IPS-15b (cell line): Measurements from ENCODE around the gene UBXN11.
"Not testable (repeated sequence)": the region's sequence is repeated elsewhere in the genome, so short reads cannot be mapped to it uniquely, and the experiment has no call there.

Experiments used
- H3K27me3 ChIP-seq: one replicate; pipeline ENCODE4 v1.6.1; 2013; ENCODE audit warnings: low read length; ENCODE audit not compliant: control insufficient read depth, insufficient read depth
- H3K36me3 ChIP-seq: one replicate; pipeline ENCODE4 v1.6.1; 2013; ENCODE audit warnings: low read length; ENCODE audit not compliant: control insufficient read depth, insufficient read depth
- H3K4me1 ChIP-seq: one replicate; pipeline ENCODE4 v1.6.1; 2013; ENCODE audit warnings: mild to moderate bottlenecking, low read length; ENCODE audit not compliant: control insufficient read depth, insufficient read depth
- H3K4me3 ChIP-seq: one replicate; pipeline ENCODE4 v1.5.1; 2013; ENCODE audit warnings: low read depth, low read length
- H3K9ac ChIP-seq: one replicate; pipeline ENCODE4 v1.6.1; 2013; ENCODE audit warnings: low read depth, mild to moderate bottlenecking, low read length
- H3K9me3 ChIP-seq: one replicate; pipeline ENCODE4 v1.6.1; 2013; ENCODE audit warnings: mild to moderate bottlenecking, low read length; ENCODE audit not compliant: control insufficient read depth, insufficient read depth

The UBXN11 gene

DNA sequence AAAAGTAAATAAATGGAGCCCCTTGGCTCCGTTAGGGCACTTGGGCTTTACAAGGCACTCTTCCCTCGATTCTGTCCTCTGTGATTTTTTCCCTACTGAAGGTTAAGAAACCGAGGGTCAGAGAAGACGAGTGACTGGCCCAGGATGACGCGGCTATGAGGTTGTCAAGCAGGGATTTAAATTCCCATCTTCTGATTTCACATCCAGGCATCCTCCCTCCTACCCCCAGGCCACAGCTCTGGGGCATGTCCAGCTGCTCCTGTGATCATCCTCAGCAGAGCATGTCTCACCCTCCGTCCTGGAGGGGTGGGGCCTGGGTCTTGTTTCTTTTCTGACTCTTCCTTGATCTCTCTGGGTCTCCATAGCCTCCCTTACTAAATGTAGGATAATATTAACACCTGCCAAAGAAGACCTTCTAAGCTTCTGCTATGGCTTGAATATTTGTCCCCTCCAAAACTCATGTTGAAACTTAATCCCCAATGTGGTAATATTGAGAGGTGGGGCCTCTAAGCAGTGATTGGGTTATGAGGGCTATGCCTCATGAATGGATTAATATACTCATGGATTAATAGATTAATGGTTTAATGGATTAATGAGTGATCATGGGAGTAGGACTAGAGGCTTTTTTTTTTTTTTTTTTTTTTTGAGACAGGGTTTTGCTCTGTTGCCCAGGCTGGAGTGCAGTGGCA is 42.9 kb upstream of the UBXN11 start:
- Histone ChIP-seq H3K36me3 (peaks cover 4% of the 10 kb centered on the region), H3K9me3 (no peaks in the 10 kb centered on the region), H3K4me1 (peaks cover 4% of the 10 kb centered on the region), H3K9ac (no peak overlapping the region), H3K4me3 (no peak overlapping the region), H3K27me3 (no peaks in the 10 kb centered on the region)

DNA sequence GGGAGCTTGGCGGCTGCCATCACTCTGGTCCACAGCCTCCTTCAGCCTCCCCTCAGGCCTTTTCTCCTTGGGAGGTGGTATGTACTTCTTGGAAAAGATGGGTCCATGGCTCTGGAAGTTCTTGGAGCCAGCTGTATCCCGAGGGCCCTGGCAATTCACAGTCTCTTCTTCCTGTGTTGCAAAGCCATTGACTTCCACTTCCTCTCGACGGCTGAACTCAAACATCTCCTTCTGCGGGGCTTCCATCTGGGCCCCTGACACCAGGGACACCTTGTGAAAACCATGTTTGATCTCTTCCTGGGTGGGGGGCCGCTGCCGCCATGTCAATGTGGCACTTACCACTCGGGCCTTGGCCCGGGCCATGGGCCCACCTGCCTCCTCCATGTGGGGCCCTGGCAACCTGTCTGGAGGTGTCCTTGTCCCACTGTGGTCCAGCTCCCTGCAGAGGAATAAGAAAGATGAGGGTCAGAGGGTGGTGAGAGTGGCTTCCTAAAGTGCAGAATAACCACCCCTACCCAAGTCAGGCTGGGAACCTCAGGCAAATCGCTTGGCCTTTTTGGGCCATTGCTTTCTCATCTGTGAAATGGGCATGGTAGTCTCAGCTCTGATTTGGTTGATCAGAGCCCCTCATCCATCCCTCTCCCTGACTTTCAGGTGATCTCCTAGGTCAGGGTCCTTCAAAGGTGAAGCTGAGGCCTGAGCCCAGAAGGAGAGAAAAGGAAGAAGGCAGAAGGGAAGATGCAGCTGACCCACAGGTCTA is 40.0 kb upstream of the UBXN11 start:
- Histone ChIP-seq H3K36me3 (peaks cover 4% of the 10 kb centered on the region), H3K4me3 (no peak overlapping the region), H3K4me1 (peaks cover 4% of the 10 kb centered on the region), H3K27me3 (no peaks in the 10 kb centered on the region), H3K9me3 (no peaks in the 10 kb centered on the region), H3K9ac (no peak overlapping the region)

DNA sequence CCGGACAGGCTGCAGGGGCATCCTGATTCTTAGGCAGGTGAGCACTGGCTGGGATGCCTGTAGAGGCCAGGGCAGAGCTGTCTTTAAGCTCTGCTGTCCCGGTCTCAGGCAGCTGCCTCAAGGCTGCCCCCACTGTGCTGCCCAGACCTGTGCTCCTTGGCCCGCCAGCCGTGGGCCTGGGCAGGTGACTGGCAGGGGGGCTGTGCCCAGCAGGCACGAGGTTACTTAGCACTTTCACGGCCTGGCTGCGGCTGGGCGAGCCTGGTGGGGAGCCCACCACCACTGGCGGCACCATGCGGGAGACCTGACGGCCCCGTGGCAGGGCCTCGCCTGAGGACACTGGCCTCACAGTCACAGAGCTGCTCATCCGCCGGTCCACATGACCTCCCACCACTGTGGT is 39.3 kb upstream of the UBXN11 start:
- Histone ChIP-seq H3K36me3 (peaks cover 4% of the 10 kb centered on the region), H3K4me3 (no peak overlapping the region), H3K27me3 (no peaks in the 10 kb centered on the region), H3K9ac (no peak overlapping the region), H3K9me3 (no peaks in the 10 kb centered on the region), H3K4me1 (no peaks in the 10 kb centered on the region)

DNA sequence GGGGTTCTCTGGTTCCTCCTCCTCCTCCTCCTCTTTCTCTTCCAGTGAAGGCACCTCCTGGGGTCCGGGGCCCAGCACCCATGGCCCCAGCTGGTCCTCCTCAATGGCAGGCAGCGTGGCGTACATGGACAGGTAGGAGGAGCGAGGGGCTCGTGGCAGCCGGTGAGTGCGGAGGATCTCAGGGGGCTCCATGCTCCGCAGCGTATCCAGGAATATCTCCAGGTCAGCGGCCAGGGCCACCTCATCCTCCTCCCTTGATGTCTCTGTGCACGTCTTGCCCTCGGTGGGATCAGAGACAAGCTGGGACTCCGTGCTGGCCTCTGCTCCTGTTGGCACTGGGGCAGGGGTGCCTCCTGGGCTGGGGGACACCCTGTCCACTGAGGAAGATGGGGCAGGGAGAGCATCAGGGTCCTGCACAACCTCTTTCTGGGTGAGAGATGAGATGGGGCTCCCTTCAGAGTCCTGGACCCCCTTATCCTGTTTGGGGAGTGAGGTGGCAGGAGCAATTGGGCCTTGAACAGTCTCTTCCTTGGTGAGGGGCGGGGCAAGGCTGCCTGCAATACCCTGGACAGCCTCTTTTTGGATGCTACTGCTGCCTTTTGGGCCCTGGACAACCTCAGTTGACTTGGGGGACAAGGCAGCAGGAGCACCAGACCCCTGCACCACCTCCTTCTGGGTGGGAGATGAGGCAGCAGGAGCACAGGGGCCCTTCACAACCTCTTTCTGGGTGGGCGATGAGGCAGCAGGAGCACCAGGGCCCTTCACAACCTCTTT is 37.9 kb upstream of the UBXN11 start:
- Histone ChIP-seq H3K36me3 (peaks cover 4% of the 10 kb centered on the region), H3K9ac (no peak overlapping the region), H3K4me1 (no peaks in the 10 kb centered on the region), H3K4me3 (no peak overlapping the region), H3K9me3 (no peaks in the 10 kb centered on the region), H3K27me3 (no peaks in the 10 kb centered on the region)

DNA sequence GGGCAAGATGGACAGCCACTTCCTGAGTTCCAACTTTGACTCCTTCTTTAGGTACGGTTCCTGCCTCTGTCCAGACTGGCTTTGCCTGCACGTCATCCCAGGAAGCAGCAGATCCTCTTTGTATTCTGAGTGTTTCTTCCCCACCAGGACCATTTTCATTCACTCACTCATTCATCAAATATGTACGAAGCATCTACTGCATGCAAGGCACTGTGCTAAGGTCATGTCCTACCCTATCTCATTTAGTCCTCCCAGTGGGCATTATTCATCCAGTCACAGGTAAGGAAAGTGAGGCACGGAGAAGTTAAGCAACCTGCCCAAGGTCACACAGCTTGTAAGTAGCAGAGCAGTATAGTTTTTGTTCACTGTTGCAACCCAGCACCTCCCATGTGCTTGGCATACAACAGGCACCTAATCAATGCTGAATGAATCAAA is 33.6 kb upstream of the UBXN11 start:
- H3K9ac ChIP-seq = no peak overlapping the region
- H3K36me3 ChIP-seq = no peaks in the 10 kb centered on the region
- no peaks in the 10 kb centered on the region for H3K9me3 ChIP-seq
- peaks cover 8% of the 10 kb centered on the region for H3K4me1 ChIP-seq
- peaks cover 8% of the 10 kb centered on the region for H3K27me3 ChIP-seq
- no peak overlapping the region for H3K4me3 ChIP-seq

DNA sequence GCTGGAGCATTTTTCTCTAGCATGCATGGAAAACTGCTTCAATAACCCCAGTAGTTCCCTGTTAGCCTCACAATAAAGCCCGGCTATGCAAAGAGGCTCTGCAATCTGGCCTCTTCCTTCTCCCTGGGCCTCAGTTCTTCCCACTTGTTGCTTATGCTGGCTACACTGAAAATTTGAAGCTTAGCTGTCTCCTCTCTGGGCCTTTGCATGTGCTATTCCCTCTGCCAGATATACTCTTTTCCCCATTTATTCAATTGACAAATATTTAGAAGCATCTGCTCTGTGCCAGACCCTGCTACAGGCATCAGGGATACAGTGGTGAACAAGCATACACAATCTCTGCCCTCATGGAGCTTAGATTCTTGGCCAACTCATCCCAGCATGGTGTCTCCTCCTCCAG is 32.2 kb upstream of the UBXN11 start:
- Histone ChIP-seq H3K9ac (no peak overlapping the region), H3K9me3 (no peaks in the 10 kb centered on the region), H3K36me3 (no peaks in the 10 kb centered on the region), H3K4me1 (peaks cover 8% of the 10 kb centered on the region), H3K27me3 (peaks cover 8% of the 10 kb centered on the region), H3K4me3 (no peak overlapping the region)

DNA sequence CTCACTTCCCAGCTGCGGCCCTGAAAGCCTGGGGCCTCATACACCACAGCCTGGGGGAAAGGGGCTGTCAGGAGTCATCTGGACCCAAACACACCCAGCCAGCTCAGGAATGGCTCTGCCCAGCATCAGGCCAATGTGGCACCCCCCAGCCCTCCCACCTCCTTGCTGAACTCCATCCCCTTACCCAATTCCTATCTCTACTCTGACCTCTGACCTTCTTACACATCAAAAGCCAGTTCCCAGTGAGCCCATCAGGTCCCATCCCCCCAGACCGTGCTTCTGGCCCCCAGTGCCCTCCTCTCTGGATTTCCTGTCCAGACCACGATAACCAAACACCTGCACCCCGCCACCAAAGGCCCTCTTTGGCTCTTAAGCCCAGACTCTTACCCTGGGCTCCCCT is 31.2 kb upstream of the UBXN11 start:
- no peak overlapping the region for H3K9ac ChIP-seq
- H3K9me3 ChIP-seq = no peaks in the 10 kb centered on the region
- peaks cover 8% of the 10 kb centered on the region for H3K27me3 ChIP-seq
- H3K4me3 ChIP-seq = no peak overlapping the region
- H3K36me3 ChIP-seq = no peaks in the 10 kb centered on the region
- H3K4me1 ChIP-seq = peaks cover 8% of the 10 kb centered on the region

DNA sequence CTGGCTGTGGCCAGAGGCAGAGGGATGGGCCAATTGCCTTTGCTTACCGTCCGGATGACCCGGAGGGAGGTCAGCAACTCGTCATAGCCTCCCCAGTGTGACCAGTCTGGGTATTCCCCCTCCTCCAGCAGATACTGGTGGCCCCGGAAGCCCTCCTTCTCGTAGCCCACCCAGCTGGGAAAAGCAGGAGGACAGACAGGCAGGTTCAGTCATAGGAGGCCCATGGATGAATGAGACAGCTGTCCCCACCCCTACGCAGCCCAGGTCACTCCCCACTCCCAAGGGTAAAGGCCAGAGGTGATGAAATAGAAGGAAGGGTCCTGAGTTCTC is 30.7 kb upstream of the UBXN11 start:
- H3K4me3 ChIP-seq = peak overlapping the region; percentile 93
- no peaks in the 10 kb centered on the region for H3K36me3 ChIP-seq
- peaks cover 8% of the 10 kb centered on the region for H3K4me1 ChIP-seq

DNA sequence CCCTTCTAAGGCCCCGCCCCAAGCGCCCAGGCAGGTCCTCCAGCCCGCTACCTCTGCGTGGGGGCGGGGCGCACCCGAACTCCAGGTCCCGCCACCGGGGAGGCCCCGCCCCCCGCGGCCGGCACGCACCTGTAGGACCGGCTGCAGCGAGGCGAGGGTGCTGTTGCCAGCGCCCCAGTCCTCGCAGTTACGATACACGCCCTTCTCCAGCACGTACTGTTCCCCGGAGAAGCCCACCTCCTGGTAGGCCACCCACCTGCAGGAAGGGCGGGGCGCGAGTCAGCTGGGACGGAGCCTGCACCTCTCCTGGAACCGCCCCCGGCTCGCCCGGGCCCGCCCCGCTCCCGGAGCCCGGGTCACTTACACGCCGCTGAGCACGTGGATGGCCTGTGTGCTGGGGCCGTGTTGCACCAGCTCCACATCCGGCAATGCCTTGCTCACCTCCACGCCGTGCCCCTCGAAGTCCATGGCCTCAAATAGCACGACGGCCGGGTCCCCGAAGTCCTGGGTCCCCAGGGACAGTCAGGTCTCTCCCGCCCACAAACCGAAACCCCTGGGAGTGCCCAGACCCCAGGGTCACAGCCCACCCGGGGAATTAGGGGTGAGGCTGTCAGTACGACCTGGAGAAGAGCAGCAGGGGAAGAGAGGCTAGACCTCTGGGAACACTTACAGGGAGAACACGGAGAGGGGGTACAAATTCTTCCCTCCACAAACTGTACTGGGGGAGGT is 30.2 kb upstream of the UBXN11 start:
- H3K4me1 ChIP-seq = peaks cover 8% of the 10 kb centered on the region
- no peaks in the 10 kb centered on the region for H3K9me3 ChIP-seq
- H3K27me3 ChIP-seq = peaks cover 8% of the 10 kb centered on the region
- peak overlapping the region; percentile 47 for H3K9ac ChIP-seq
- H3K4me3 ChIP-seq = peak overlapping the region; percentile 93
- H3K36me3 ChIP-seq = no peaks in the 10 kb centered on the region

More for the DNA sequence above, 30.7 kb upstream of the UBXN11 start:
- Histone ChIP-seq H3K9me3 (no peaks in the 10 kb centered on the region), H3K27me3 (peaks cover 8% of the 10 kb centered on the region), H3K9ac (no peak overlapping the region)

DNA sequence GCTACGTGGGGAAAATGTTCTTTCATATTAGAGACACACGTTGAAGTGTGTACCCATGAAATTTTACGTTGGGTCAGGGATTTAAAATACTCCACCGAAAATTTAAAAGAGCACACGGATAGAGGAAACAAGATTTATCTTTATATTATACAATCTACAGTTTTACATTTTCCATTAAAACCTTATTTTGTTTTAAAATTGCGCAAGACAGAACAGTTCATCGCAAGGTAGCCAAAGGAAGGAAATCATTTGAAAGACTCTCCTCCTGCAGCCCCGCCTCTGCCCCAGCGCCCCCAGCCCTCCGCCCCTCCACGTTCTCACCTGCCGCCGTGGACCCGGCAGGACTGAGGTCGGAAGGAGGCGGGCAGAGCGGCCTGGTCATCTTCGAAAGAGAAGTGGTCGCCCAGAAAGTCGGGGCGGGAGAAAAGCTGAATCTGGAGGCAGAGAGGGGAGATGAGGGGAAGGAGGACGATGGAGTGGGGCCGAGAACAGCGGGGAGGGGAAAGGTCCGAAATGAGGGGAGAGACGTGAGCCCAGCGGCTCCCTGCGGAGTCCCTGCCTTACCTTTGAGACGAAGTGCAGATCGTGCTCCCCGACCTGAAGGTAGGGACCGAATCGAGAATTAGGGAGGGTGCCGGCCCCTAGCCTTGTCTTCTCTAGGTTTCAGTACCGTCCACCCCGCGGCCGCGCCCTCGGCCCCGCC is 29.5 kb upstream of the UBXN11 start:
- Histone ChIP-seq H3K9ac (peak overlapping the region; percentile 70), H3K27me3 (peaks cover 8% of the 10 kb centered on the region), H3K4me1 (peaks cover 8% of the 10 kb centered on the region), H3K36me3 (no peaks in the 10 kb centered on the region), H3K9me3 (no peaks in the 10 kb centered on the region), H3K4me3 (peak overlapping the region; percentile 93)

DNA sequence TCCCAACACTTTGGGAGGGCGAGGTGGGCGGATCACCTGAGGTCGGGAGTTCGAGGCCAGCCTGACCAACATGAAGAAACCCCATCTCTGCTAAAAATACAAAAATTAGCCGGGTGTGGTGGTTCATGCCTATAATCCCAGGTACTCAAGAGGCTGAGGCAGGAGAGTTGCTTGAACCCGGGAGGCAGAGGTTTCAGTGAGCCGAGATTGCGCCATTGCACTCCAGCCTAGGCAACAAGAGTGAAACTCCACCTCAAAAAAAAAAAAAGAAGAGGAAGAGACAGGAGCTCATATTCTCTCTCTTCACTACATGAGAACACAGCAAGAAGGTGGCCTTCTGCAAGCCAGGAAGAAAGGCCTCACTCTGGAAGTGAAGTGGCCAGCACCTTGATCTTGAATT is 26.9 kb upstream of the UBXN11 start:
- H3K36me3 ChIP-seq, H3K9ac ChIP-seq, H3K4me3 ChIP-seq, H3K9me3 ChIP-seq, H3K4me1 ChIP-seq, H3K27me3 ChIP-seq: not testable (repeated sequence)
